Rectal smooth muscle tissue (tissue), 1 donor: ENCODE data around the gene UFL1.
"Not testable (repeated sequence)": the region's sequence is repeated elsewhere in the genome, so short reads cannot be mapped to it uniquely, and the experiment has no call there.

Experiments
- H3K27ac ChIP-seq: one replicate; pipeline ENCODE4 v1.7.0; 2013; ENCODE audit warnings: low read depth, low read length, inconsistent platforms
- H3K27me3 ChIP-seq: one replicate; pipeline ENCODE4 v1.7.0; 2013; ENCODE audit warnings: low read length; ENCODE audit not compliant: control insufficient read depth, insufficient read depth
- H3K36me3 ChIP-seq: one replicate; pipeline ENCODE4 v1.7.0; 2013; ENCODE audit warnings: low read length; ENCODE audit not compliant: control insufficient read depth, insufficient read depth
- H3K4me1 ChIP-seq: one replicate; pipeline ENCODE4 v1.7.0; 2013; ENCODE audit warnings: low read length; ENCODE audit not compliant: control insufficient read depth, insufficient read depth
- H3K4me3 ChIP-seq: one replicate; pipeline ENCODE4 v1.7.0; 2013; ENCODE audit warnings: low read length
- H3K9ac ChIP-seq: one replicate; pipeline ENCODE4 v1.7.0; 2013; ENCODE audit warnings: low read length

The UFL1 gene

GRCh38 chr6:96521644-96522464 is at the start of gene UFL1:
UFL1 (plus strand) TSS chr6:96521806; CDS start chr6:96521874, 68 bp downstream.
- Histone ChIP-seq H3K9ac (peak within 1 kb of the TSS; percentile 98), H3K4me3 (peak within 1 kb of the TSS; percentile 96), H3K27ac (peak within 1 kb of the TSS; percentile 97), H3K27me3 (no peaks in the 10 kb centered on the region), H3K4me1 (peaks cover 6% of the 10 kb centered on the region), H3K36me3 (peaks cover 6% of the 10 kb centered on the region)

- not testable (repeated sequence) for H3K9ac ChIP-seq, H3K27ac ChIP-seq, H3K27me3 ChIP-seq, H3K4me3 ChIP-seq, H3K4me1 ChIP-seq, H3K36me3 ChIP-seq
Observed at GRCh38 chr6:96472291-96472690, 49.3 kb upstream of the UFL1 start.

GRCh38 chr6:96478695-96479094 is 42.9 kb upstream of the UFL1 start:
- H3K27ac ChIP-seq: no peak overlapping the region

GRCh38 chr6:96491926-96492325 is 29.7 kb upstream of the UFL1 start:
- Histone ChIP-seq H3K36me3 (no peaks in the 10 kb centered on the region), H3K27me3 (no peaks in the 10 kb centered on the region), H3K9ac (no peak overlapping the region), H3K4me1 (no peaks in the 10 kb centered on the region), H3K4me3 (no peak overlapping the region), H3K27ac (no peak overlapping the region)

More at GRCh38 chr6:96478695-96479094, 42.9 kb upstream of the UFL1 start:
- Histone ChIP-seq H3K4me1 (no peaks in the 10 kb centered on the region), H3K27me3 (no peaks in the 10 kb centered on the region), H3K36me3 (no peaks in the 10 kb centered on the region), H3K9ac (no peak overlapping the region), H3K4me3 (no peak overlapping the region)

GRCh38 chr6:96499781-96500180 is 21.8 kb upstream of the UFL1 start:
- H3K36me3 ChIP-seq: no peaks in the 10 kb centered on the region
- H3K27me3 ChIP-seq: no peaks in the 10 kb centered on the region
- no peak overlapping the region for H3K27ac ChIP-seq
- no peaks in the 10 kb centered on the region for H3K4me1 ChIP-seq
- no peak overlapping the region for H3K9ac ChIP-seq
- H3K4me3 ChIP-seq: no peak overlapping the region

GRCh38 chr6:96502915-96503314 is 18.7 kb upstream of the UFL1 start:
- H3K27me3 ChIP-seq: no peaks in the 10 kb centered on the region
- H3K36me3 ChIP-seq: no peaks in the 10 kb centered on the region

GRCh38 chr6:96505363-96505762 is 16.2 kb upstream of the UFL1 start:
- Histone ChIP-seq H3K27ac (no peak overlapping the region), H3K27me3 (no peaks in the 10 kb centered on the region), H3K4me3 (no peak overlapping the region), H3K9ac (no peak overlapping the region), H3K4me1 (no peaks in the 10 kb centered on the region), H3K36me3 (no peaks in the 10 kb centered on the region)

More at GRCh38 chr6:96502915-96503314, 18.7 kb upstream of the UFL1 start:
- H3K4me3 ChIP-seq: no peak overlapping the region
- no peak overlapping the region for H3K27ac ChIP-seq
- no peaks in the 10 kb centered on the region for H3K4me1 ChIP-seq
- H3K9ac ChIP-seq: no peak overlapping the region

GRCh38 chr6:96509281-96509680 is 12.3 kb upstream of the UFL1 start:
- H3K9ac ChIP-seq: no peak overlapping the region
- no peaks in the 10 kb centered on the region for H3K4me1 ChIP-seq
- H3K36me3 ChIP-seq: no peaks in the 10 kb centered on the region
- H3K4me3 ChIP-seq: no peak overlapping the region
- H3K27ac ChIP-seq: no peak overlapping the region
- H3K27me3 ChIP-seq: no peaks in the 10 kb centered on the region

GRCh38 chr6:96520171-96521115 is 1.2 kb upstream of the UFL1 start:
- Histone ChIP-seq H3K9ac (peak overlapping the region; percentile 49), H3K4me3 (peak overlapping the region; percentile 96), H3K27ac (no peak overlapping the region), H3K27me3 (no peaks in the 10 kb centered on the region), H3K4me1 (peaks cover 6% of the 10 kb centered on the region), H3K36me3 (no peaks in the 10 kb centered on the region)

- H3K4me3 ChIP-seq: peak overlapping the region; percentile 96
- peaks cover 6% of the 10 kb centered on the region for H3K36me3 ChIP-seq
- peak overlapping the region; percentile 49 for H3K9ac ChIP-seq
- peak overlapping the region; percentile 97 for H3K27ac ChIP-seq
- H3K27me3 ChIP-seq: no peaks in the 10 kb centered on the region
- H3K4me1 ChIP-seq: peaks cover 6% of the 10 kb centered on the region
Observed at GRCh38 chr6:96521306-96521643, 331 bp upstream of the UFL1 start.

GRCh38 chr6:96522465-96523009 is 931 bp downstream of the UFL1 start:
- H3K4me3 ChIP-seq: peak overlapping the region; percentile 96
- H3K9ac ChIP-seq: peak overlapping the region; percentile 98
- peaks cover 6% of the 10 kb centered on the region for H3K36me3 ChIP-seq
- no peaks in the 10 kb centered on the region for H3K27me3 ChIP-seq
- peak overlapping the region; percentile 97 for H3K27ac ChIP-seq
- H3K4me1 ChIP-seq: peaks cover 6% of the 10 kb centered on the region

GRCh38 chr6:96528193-96528592 is 6.6 kb downstream of the UFL1 start:
- Histone ChIP-seq H3K36me3 (peaks cover 17% of the 10 kb centered on the region), H3K4me1 (no peaks in the 10 kb centered on the region), H3K27ac (no peak overlapping the region), H3K4me3 (no peak overlapping the region), H3K9ac (no peak overlapping the region), H3K27me3 (no peaks in the 10 kb centered on the region)
